GM12878 (cell line): ENCODE data around the gene ARHGAP6. TPM values are rescaled to one million over a fixed set of nuclear protein-coding genes. Genes with fewer than 3 reads are reported as not detected.

ENCODE experiments used
- ATAC-seq: fragments of 200-7000 bp; cut with Tn5 transposase; 3 replicates; pipeline ENCODE4 v1.9.1; 2020; ENCODE audit warnings: mild to moderate bottlenecking, moderate library complexity
- BruUV-seq: library from RNA; stranded (reverse); fragments of 400-500 nt; replicated peaks from 2 replicates; lab custom pipeline; 2021; lab: Mats Ljungman, UMichigan
- CTCF ChIA-PET: fragments of 300-600 bp; sonication (Branson Sonifier 250); formaldehyde crosslinking; extraction: SDS; loops from one replicate; lab custom pipeline; 2021; ENCODE audit warnings: inconsistent platforms; lab: Yijun Ruan, JAX
- POLR2A ChIA-PET: fragments of 350-600 bp; formaldehyde crosslinking; extraction: SDS; loops from one replicate; lab custom pipeline; 2021; ENCODE audit warnings: inconsistent platforms; lab: Charles Lee
- RAD21 ChIA-PET: fragments of 300-600 bp; sonication (Branson Sonifier 250); formaldehyde crosslinking; loops from one replicate; lab custom pipeline; 2023; ENCODE audit warnings: antibody characterized with exemption; ENCODE audit not compliant: unreplicated experiment; lab: Charles Lee
- SMC1A ChIA-PET: fragments of 300-600 bp; sonication (Branson Sonifier 250); formaldehyde crosslinking; loops from one replicate; lab custom pipeline; 2023; ENCODE audit not compliant: unreplicated experiment, uncharacterized antibody; lab: Charles Lee
- DNase-seq: peaks from one replicate; pipeline ENCODE4 v3.0.0-alpha.2; 2011; ENCODE audit warnings: low read depth, low spot score
- FAIRE-seq: peaks from 3 replicates; lab custom pipeline; 2011; peaks lifted over from hg19 to GRCh38; lab: Jason Lieb, UNC
- H2AFZ ChIP-seq: 2 replicates; pipeline ENCODE4 v1.6.0; 2011; ENCODE audit warnings: low read depth, low read length, control low read depth; ENCODE audit not compliant: control insufficient read depth
- H3K27ac ChIP-seq: 2 replicates; pipeline ENCODE4 v1.5.1; 2011; ENCODE audit warnings: control low read depth; ENCODE audit not compliant: control insufficient read depth, insufficient read depth
- H3K27me3 ChIP-seq, 2 experiments: replicated peaks in 1 of 2; 2 replicates each; pipeline versions ENCODE4 v1.6.0 to v1.6.1; 2011; ENCODE audit warnings: low read length in 1 of 2; ENCODE audit not compliant: control insufficient read depth in 2 of 2, insufficient read depth in 2 of 2
- H3K36me3 ChIP-seq, 2 experiments: 2 replicates each; pipeline ENCODE4 v1.5.1; 2011; ENCODE audit warnings: low read length in 1 of 2; ENCODE audit not compliant: control insufficient read depth in 2 of 2, insufficient read depth in 2 of 2
- H3K4me1 ChIP-seq: 2 replicates; pipeline ENCODE4 v1.6.1; 2011; ENCODE audit warnings: mild to moderate bottlenecking, low read length, moderate library complexity, mixed read lengths; ENCODE audit not compliant: control insufficient read depth, insufficient read depth
- H3K4me2 ChIP-seq: 2 replicates; pipeline ENCODE4 v1.6.0; 2011; ENCODE audit warnings: control low read depth; ENCODE audit not compliant: control insufficient read depth, insufficient read depth
- H3K4me3 ChIP-seq: fragments of 200-600 bp; sonication (generic); 2 replicates; pipeline ENCODE4 v1.5.1; 2016
- H3K79me2 ChIP-seq: 2 replicates; pipeline ENCODE4 v1.6.0; 2011; ENCODE audit warnings: low read length; ENCODE audit not compliant: control insufficient read depth, insufficient read depth
- H3K9ac ChIP-seq: 2 replicates; pipeline ENCODE4 v1.8.0; 2011; ENCODE audit warnings: low read length, control low read depth, mixed read lengths; ENCODE audit not compliant: control insufficient read depth, insufficient read depth
- H3K9me3 ChIP-seq: replicated peaks from 3 replicates; pipeline ENCODE4 v1.5.1; 2011; ENCODE audit warnings: mild to moderate bottlenecking, low read length; ENCODE audit not compliant: control insufficient read depth, insufficient read depth
- H4K20me1 ChIP-seq: 2 replicates; pipeline ENCODE4 v1.6.0; 2011; ENCODE audit not compliant: control insufficient read depth, insufficient read depth
- CHD1 ChIP-seq: IDR thresholded peaks from 2 replicates; pipeline ENCODE4 v1.6.1; 2012; ENCODE audit warnings: low read depth, low read length, improper control_type of control experiment
- CREB1 ChIP-seq: IDR thresholded peaks from 2 replicates; pipeline ENCODE4 v1.6.1; 2012; ENCODE audit warnings: low read depth, mild to moderate bottlenecking, inconsistent platforms
- E2F4 ChIP-seq: IDR thresholded peaks from 2 replicates; pipeline ENCODE4 v1.6.1; 2012; ENCODE audit warnings: low read depth, low read length, improper control_type of control experiment
- GABPA ChIP-seq: IDR thresholded peaks from 2 replicates; pipeline ENCODE4 v1.6.1; 2014; ENCODE audit warnings: antibody characterized with exemption, low read depth, mild to moderate bottlenecking, inconsistent platforms
- MEF2A ChIP-seq: IDR thresholded peaks from 2 replicates; pipeline ENCODE4 v1.6.1; 2011; ENCODE audit warnings: low read depth, mild to moderate bottlenecking, low read length, moderate library complexity; ENCODE audit not compliant: insufficient read depth
- RUNX3 ChIP-seq: IDR thresholded peaks from 2 replicates; pipeline ENCODE4 v1.6.1; 2012; ENCODE audit warnings: low read length, inconsistent platforms
- SP1 ChIP-seq: IDR thresholded peaks from one replicate; pipeline ENCODE4 v1.6.1; 2011; ENCODE audit warnings: low read depth, low read length
- SUZ12 ChIP-seq: fragments of 200-600 bp; sonication (generic); IDR thresholded peaks from one replicate; pipeline ENCODE4 v1.6.1; 2018; ENCODE audit warnings: antibody characterized with exemption, mild to moderate bottlenecking; ENCODE audit not compliant: unreplicated experiment
- TAF1 ChIP-seq: IDR thresholded peaks from 2 replicates; pipeline ENCODE4 v1.6.1; 2011; ENCODE audit warnings: mild to moderate bottlenecking, low read depth, low read length, borderline replicate concordance
- TCF7 ChIP-seq: IDR thresholded peaks from 2 replicates; pipeline ENCODE4 v1.6.1; 2014; ENCODE audit warnings: antibody characterized with exemption, borderline replicate concordance
- ZNF592 ChIP-seq: fragments of 450-650 bp; IDR thresholded peaks from 2 replicates; pipeline ENCODE4 v1.6.1; 2017; ENCODE audit warnings: mild to moderate bottlenecking, moderate library complexity
- WGBS: methylation state at CpG from one replicate; pipeline ENCODE4 v1.1.6; 2016; ENCODE audit warnings: low lambda C conversion rate; ENCODE audit not compliant: insufficient replicate concordance, insufficient coverage; ENCODE audit errors: missing lambda C conversion rate; 5-methylcytosine and 5-hydroxymethylcytosine counted together
- in situ Hi-C: fragments of 300-500 bp; cut with MboI; formaldehyde crosslinking; loops from 9 replicates; pipeline ENCODE4 v1.14.3; 2018; ENCODE audit warnings: mixed read lengths
- intact Hi-C: fragments of 100-400 bp; cut with micrococcal nuclease; formaldehyde crosslinking; loops from one replicate; pipeline ENCODE4 v1.14.2; 2022; ENCODE audit not compliant: unreplicated experiment
- polyA plus RNA-seq, 11 experiments: library from polyadenylated mRNA; depleted of rRNA in 4 of 11; unstranded in 6 of 11; stranded (reverse) in 5 of 11; fragments of >200 nt; fragmentation: Nextera tagmentation in 4 of 11; fragmentation: Illumina TruSeq in 1 of 11; extraction: Ambion mirVana in 4 of 11; extraction: Trizol in 1 of 11; gene quantifications; 1 replicate in 1 of 11; 2 replicates in 10 of 11; pipeline versions ENCODE4 v1.2.1 to v1.2.3, GENCODE V29; 2011 to 2016; ENCODE audit warnings: inconsistent platforms in 2 of 11, missing spikeins in 2 of 11, low read depth in 1 of 11
- total RNA-seq, 4 experiments: library from RNA; depleted of rRNA in 3 of 4; stranded (reverse); fragments of >200 nt in 3 of 4; fragmentation: Illumina TruSeq in 1 of 4; extraction: Trizol in 1 of 4; gene quantifications; 2 replicates each; pipeline versions ENCODE4 v1.2.1 to v1.2.3, GENCODE V29; 2013 to 2021

The ARHGAP6 gene
- total and polyA plus RNA-seq, 10 of the 15 experiments (the other 5 are each of a cell fraction or from before 2014, with no cell fraction given) = 0.20 to 1.8 (median 0.76) TPM

DNA sequence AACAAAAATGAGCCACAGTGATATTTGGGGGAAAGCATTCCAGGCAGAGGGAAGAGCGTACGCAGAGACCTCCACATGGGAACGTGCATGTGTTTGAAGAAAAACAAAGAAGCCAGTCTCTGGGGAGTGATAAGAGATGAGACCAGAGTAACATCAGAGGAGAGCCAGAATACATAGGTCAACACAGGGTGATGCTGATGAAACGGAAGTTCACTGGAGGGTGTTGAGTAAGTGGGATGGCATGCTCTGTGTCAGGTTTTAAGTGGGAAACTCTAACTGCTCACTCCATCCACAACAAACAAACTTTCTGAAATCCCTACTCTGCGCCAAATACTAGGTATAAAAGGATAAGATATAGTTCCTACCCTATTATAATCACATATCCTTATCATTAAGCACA, 110.0 kb downstream of the ARHGAP6 start (continued):
- TF ChIP-seq TAF1 = no peak
- TF ChIP-seq E2F4 = no peak
- no peak for TF ChIP-seq CREB1

DNA sequence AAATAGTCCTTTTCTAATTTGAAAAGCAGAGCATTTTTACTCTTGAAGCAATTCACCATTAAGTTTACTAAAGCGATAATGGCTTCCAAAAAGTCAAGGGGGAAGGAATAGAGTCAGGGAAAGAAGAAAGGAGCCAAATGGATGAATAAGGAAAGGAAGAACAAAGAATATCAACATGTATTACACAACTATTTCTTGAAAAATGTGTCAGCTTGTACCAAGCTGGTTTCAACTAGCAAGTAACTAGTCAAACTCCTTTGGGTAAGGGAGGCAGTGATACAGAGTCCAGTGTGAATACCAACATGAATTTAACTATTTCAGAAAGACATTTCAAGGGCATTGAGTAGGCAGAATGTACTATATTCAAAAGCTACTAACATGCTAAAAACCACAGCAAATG, 112.1 kb downstream of the ARHGAP6 start:
- H4K20me1 ChIP-seq = no peaks in the 10 kb centered on the region
- BruUV-seq = no TSS peak
- H3K79me2 ChIP-seq = no peaks in the 10 kb centered on the region
- intact Hi-C loops (no loop called here), in situ Hi-C loops (no loop called here)
- H2AFZ ChIP-seq = no peak overlapping the region
- ChIA-PET SMC1A (interaction anchor here (0.9 to 1.2 kb wide), 2 partner anchors 8 to 234 kb away, joined by 3 read pairs; no protein-coding TSS in a partner anchor), POLR2A (interaction anchor here (0.7 kb wide), 1 partner anchor 1463 kb away, joined by 3 read pairs; no protein-coding TSS in a partner anchor), RAD21 (interaction anchor here (0.8 to 1.2 kb wide), 3 partner anchors 8 to 30 kb away, joined by 3 read pairs; no protein-coding TSS in a partner anchor), CTCF (interaction anchor here (1.7 kb wide), 1 partner anchor 13 kb away, joined by 4 read pairs; no protein-coding TSS in a partner anchor)
- WGBS = 6% methylated on average over 1 of the region's 1 CpG
- H3K9ac ChIP-seq = no peak overlapping the region
- no peaks in the 10 kb centered on the region for H3K27me3 ChIP-seq
- H3K27ac ChIP-seq = no peak overlapping the region
- H3K9me3 ChIP-seq = no peaks in the 10 kb centered on the region
- DNase-seq (no peak), ATAC-seq (no peak), FAIRE-seq (no peak)
- H3K36me3 ChIP-seq = no peaks in the 10 kb centered on the region
- no peak overlapping the region for H3K4me2 ChIP-seq
- no peak overlapping the region for H3K4me3 ChIP-seq
- no peak for TF ChIP-seq ZNF592
- no peak for TF ChIP-seq CHD1
- no peak for TF ChIP-seq RUNX3
- TF ChIP-seq SUZ12 = no peak
- no peak for TF ChIP-seq TCF7
- no peak for TF ChIP-seq MEF2A
- no peak for TF ChIP-seq SP1
- no peak for TF ChIP-seq GABPA
- no peaks in the 10 kb centered on the region for H3K4me1 ChIP-seq
